Measurements from ENCODE around the gene SFTPB.

The SFTPB gene

GRCh38 chr2:85649201-85650190 lies 18.5 kb downstream of the SFTPB start:
- Histone ChIP-seq H3K9ac (ENCODE audit: insufficient read length) (no peak overlapping the region), H3K36me3 (ENCODE audit: insufficient read depth, low read length) (peaks cover 82% of the 10 kb centered on the region), H3K27ac (no peak overlapping the region), H3K4me3 (no peak overlapping the region), H3K9me3 (ENCODE audit: low read depth, low read length) (no peaks in the 10 kb centered on the region)
- DNase-seq (ENCODE audit: low read depth, low spot score), result no peak
- no peak for TF ChIP-seq FOXP2 (optimal IDR thresholded peaks at IDR 0.05; ENCODE audit: control extremely low read depth, extremely low read length, insufficient read depth)
- no peak for TF ChIP-seq EZH2 (IDR thresholded peaks at IDR 0.05)
- no peak for TF ChIP-seq POLR2AphosphoS5 (IDR thresholded peaks at IDR 0.05; ENCODE audit: borderline replicate concordance, low read depth, low read length)

GRCh38 chr2:85648619-85649018 lies 19.4 kb downstream of the SFTPB start:
- Histone ChIP-seq H3K36me3 (ENCODE audit: insufficient read depth, low read length) (peaks cover 84% of the 10 kb centered on the region), H3K9me3 (ENCODE audit: low read depth, low read length) (no peaks in the 10 kb centered on the region), H3K27ac (0 out of 2 replicates have a peak overlapping the region, but pooled peaks have one; percentile 31), H3K9ac (ENCODE audit: insufficient read length) (no peak overlapping the region), H3K4me3 (no peak overlapping the region)
- no peak for DNase-seq (ENCODE audit: low read depth, low spot score)
- TF ChIP-seq FOXP2 (optimal IDR thresholded peaks at IDR 0.05; ENCODE audit: control extremely low read depth, extremely low read length, insufficient read depth) (no peak), EZH2 (IDR thresholded peaks at IDR 0.05) (no peak), POLR2AphosphoS5 (IDR thresholded peaks at IDR 0.05; ENCODE audit: borderline replicate concordance, low read depth, low read length) (no peak)

GRCh38 chr2:85647823-85648526 lies 20.0 kb downstream of the SFTPB start:
- no peak overlapping the region for H3K4me3 ChIP-seq
- TF ChIP-seq EZH2 (IDR thresholded peaks at IDR 0.05), result no peak
- TF ChIP-seq FOXP2 (optimal IDR thresholded peaks at IDR 0.05; ENCODE audit: control extremely low read depth, extremely low read length, insufficient read depth), result no peak
- no peak for TF ChIP-seq POLR2AphosphoS5 (IDR thresholded peaks at IDR 0.05; ENCODE audit: borderline replicate concordance, low read depth, low read length)
- H3K36me3 ChIP-seq (ENCODE audit: insufficient read depth, low read length), result peaks cover 90% of the 10 kb centered on the region
- H3K9me3 ChIP-seq (ENCODE audit: low read depth, low read length), result no peaks in the 10 kb centered on the region
- 0 out of 2 replicates have a peak overlapping the region, but pooled peaks have one; percentile 31 for H3K27ac ChIP-seq
- H3K9ac ChIP-seq (ENCODE audit: insufficient read length), result no peak overlapping the region
- DNase-seq (ENCODE audit: low read depth, low spot score), result no peak

GRCh38 chr2:85646166-85646565 lies 21.8 kb downstream of the SFTPB start:
- Histone ChIP-seq H3K9me3 (ENCODE audit: low read depth, low read length) (no peaks in the 10 kb centered on the region), H3K4me3 (no peak overlapping the region), H3K27ac (no peak overlapping the region), H3K36me3 (ENCODE audit: insufficient read depth, low read length) (peaks cover 95% of the 10 kb centered on the region), H3K9ac (ENCODE audit: insufficient read length) (no peak overlapping the region)
- DNase-seq (ENCODE audit: low read depth, low spot score), result no peak
- no peak for TF ChIP-seq FOXP2 (optimal IDR thresholded peaks at IDR 0.05; ENCODE audit: control extremely low read depth, extremely low read length, insufficient read depth)
- TF ChIP-seq EZH2 (IDR thresholded peaks at IDR 0.05), result no peak
- TF ChIP-seq POLR2AphosphoS5 (IDR thresholded peaks at IDR 0.05; ENCODE audit: borderline replicate concordance, low read depth, low read length), result no peak

- Histone ChIP-seq H3K9ac (ENCODE audit: insufficient read length) (no peak overlapping the region), H3K4me3 (no peak overlapping the region), H3K27ac (no peak overlapping the region), H3K36me3 (ENCODE audit: insufficient read depth, low read length) (peaks cover 96% of the 10 kb centered on the region), H3K9me3 (ENCODE audit: low read depth, low read length) (no peaks in the 10 kb centered on the region)
- TF ChIP-seq POLR2AphosphoS5 (IDR thresholded peaks at IDR 0.05; ENCODE audit: borderline replicate concordance, low read depth, low read length) (no peak), EZH2 (IDR thresholded peaks at IDR 0.05) (no peak), FOXP2 (optimal IDR thresholded peaks at IDR 0.05; ENCODE audit: control extremely low read depth, extremely low read length, insufficient read depth) (no peak)
- DNase-seq (ENCODE audit: low read depth, low spot score), result no peak
Measured at GRCh38 chr2:85644909-85645308, 23.1 kb downstream of the SFTPB start.

- Histone ChIP-seq H3K4me3 (no peak overlapping the region), H3K9me3 (ENCODE audit: low read depth, low read length) (no peaks in the 10 kb centered on the region), H3K36me3 (ENCODE audit: insufficient read depth, low read length) (peaks cover 94% of the 10 kb centered on the region), H3K9ac (ENCODE audit: insufficient read length) (no peak overlapping the region), H3K27ac (no peak overlapping the region)
- TF ChIP-seq POLR2AphosphoS5 (IDR thresholded peaks at IDR 0.05; ENCODE audit: borderline replicate concordance, low read depth, low read length) (no peak), FOXP2 (optimal IDR thresholded peaks at IDR 0.05; ENCODE audit: control extremely low read depth, extremely low read length, insufficient read depth) (no peak), EZH2 (IDR thresholded peaks at IDR 0.05) (no peak)
- DNase-seq (ENCODE audit: low read depth, low spot score), result no peak
Measured at GRCh38 chr2:85642725-85643124, 25.3 kb downstream of the SFTPB start.

- Histone ChIP-seq H3K9ac (ENCODE audit: insufficient read length) (no peak overlapping the region), H3K4me3 (no peak overlapping the region), H3K9me3 (ENCODE audit: low read depth, low read length) (no peaks in the 10 kb centered on the region), H3K36me3 (ENCODE audit: insufficient read depth, low read length) (peaks cover 89% of the 10 kb centered on the region), H3K27ac (no peak overlapping the region)
- no peak for DNase-seq (ENCODE audit: low read depth, low spot score)
- TF ChIP-seq EZH2 (IDR thresholded peaks at IDR 0.05) (no peak), FOXP2 (optimal IDR thresholded peaks at IDR 0.05; ENCODE audit: control extremely low read depth, extremely low read length, insufficient read depth) (no peak), POLR2AphosphoS5 (IDR thresholded peaks at IDR 0.05; ENCODE audit: borderline replicate concordance, low read depth, low read length) (no peak)
Measured at GRCh38 chr2:85635636-85636035, 32.4 kb downstream of the SFTPB start.

GRCh38 chr2:85635011-85635410 lies 33.0 kb downstream of the SFTPB start:
- Histone ChIP-seq H3K9ac (ENCODE audit: insufficient read length) (no peak overlapping the region), H3K4me3 (no peak overlapping the region), H3K9me3 (ENCODE audit: low read depth, low read length) (no peaks in the 10 kb centered on the region), H3K27ac (no peak overlapping the region), H3K36me3 (ENCODE audit: insufficient read depth, low read length) (peaks cover 91% of the 10 kb centered on the region)
- no peak for DNase-seq (ENCODE audit: low read depth, low spot score)
- TF ChIP-seq FOXP2 (optimal IDR thresholded peaks at IDR 0.05; ENCODE audit: control extremely low read depth, extremely low read length, insufficient read depth), result no peak
- TF ChIP-seq EZH2 (IDR thresholded peaks at IDR 0.05), result no peak

Measured in SK-N-MC (cell line).